A673 (cell line): ENCODE data around the gene SLC26A5.

ENCODE experiments used
- EZH2 ChIP-seq: fragments of 200-600 bp; sonication (generic); IDR thresholded peaks from 2 replicates; pipeline ENCODE4 v1.6.1; 2017; ENCODE audit warnings: borderline replicate concordance, low read depth, mild to moderate bottlenecking, mixed read lengths, antibody characterized with exemption, low read length; ENCODE audit not compliant: poor library complexity, severe bottlenecking
- TF ChIP-seq, protein P1 (sequence below): fragments of 300-800, 200-600 bp; sonication (generic); conservative IDR thresholded peaks from 2 replicates; pipeline ENCODE4 v1.5.1; 2017; ENCODE audit warnings: low read depth, mild to moderate bottlenecking, antibody characterized with exemption, low read length, moderate library complexity, mixed read lengths

DNA sequence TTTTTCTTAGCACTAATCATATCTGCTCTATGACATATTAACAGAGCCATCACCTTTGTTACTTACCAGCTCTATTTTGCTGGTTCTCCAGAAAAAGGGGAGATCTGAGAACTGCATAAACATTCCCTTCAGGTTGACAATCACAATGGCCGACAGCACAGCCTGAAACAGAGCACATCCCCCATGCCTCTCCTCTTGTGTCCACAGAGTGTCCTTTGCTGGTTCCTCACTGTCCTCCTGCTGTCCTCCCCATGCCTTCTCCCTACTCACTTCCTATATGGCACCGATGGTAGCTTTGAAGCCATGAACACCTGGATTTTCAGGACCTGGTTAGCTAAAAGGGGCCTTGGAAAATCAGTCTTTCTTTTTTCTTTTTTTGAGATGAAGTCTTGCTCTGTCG lies 56.7 kb downstream of the SLC26A5 start:
- TF ChIP-seq, protein P1, sequence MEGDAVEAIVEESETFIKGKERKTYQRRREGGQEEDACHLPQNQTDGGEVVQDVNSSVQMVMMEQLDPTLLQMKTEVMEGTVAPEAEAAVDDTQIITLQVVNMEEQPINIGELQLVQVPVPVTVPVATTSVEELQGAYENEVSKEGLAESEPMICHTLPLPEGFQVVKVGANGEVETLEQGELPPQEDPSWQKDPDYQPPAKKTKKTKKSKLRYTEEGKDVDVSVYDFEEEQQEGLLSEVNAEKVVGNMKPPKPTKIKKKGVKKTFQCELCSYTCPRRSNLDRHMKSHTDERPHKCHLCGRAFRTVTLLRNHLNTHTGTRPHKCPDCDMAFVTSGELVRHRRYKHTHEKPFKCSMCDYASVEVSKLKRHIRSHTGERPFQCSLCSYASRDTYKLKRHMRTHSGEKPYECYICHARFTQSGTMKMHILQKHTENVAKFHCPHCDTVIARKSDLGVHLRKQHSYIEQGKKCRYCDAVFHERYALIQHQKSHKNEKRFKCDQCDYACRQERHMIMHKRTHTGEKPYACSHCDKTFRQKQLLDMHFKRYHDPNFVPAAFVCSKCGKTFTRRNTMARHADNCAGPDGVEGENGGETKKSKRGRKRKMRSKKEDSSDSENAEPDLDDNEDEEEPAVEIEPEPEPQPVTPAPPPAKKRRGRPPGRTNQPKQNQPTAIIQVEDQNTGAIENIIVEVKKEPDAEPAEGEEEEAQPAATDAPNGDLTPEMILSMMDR, result no peak
- TF ChIP-seq EZH2, result no peak
